ENCODE data around the gene LEFTY2. TPM values are rescaled to one million over a fixed set of nuclear protein-coding genes. Genes with fewer than 3 reads are reported as not detected.
A peak's percentile ranks its signal among the peaks of the same experiment; 100 is the strongest.

LEFTY2 gene
- total RNA-seq, 3 donors from 2014 or later: not detected

- DNase-seq: no peak
- Mint-ChIP-seq H3K4me1 (ENCODE audit: low read depth) (peaks cover 23% of the 10 kb centered on the region), H3K9me3 (no peaks in the 10 kb centered on the region), H3K4me3 (peak overlapping the region; percentile 7), H3K36me3 (ENCODE audit: insufficient read depth) (no peaks in the 10 kb centered on the region), H3K27me3 (ENCODE audit: low read depth) (no peaks in the 10 kb centered on the region)
- no peak for ATAC-seq
Measured at GRCh38 chr1:225928186-225929175, 12.5 kb downstream of the LEFTY2 start.

DNA sequence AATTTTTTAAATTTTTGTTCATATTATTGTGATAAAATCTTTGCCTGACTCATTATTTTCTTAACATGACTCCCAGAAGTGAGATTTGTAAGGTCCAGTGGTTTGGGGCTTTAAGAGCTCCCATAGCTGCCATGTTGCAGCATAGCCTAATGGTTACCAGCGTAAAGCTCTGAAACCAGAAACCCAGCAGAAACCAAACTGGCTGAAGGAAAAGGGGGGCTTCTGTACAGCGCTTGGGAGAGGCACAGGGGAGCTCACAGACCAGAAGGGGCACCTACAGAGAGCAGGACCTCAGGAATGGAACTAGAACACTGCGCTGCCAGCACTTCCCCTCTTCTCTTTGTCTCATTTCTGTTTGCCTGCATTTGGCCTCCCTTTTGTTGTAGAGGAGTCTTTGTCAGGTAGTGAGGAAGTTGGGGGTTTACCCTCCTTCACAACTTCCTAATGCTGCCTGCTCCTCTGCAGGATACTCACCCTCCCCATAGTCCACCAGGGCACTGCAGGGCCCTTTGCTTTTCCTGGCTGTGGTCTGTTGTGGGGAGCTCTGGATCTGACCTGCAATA is 14.4 kb downstream of the LEFTY2 start:
- Mint-ChIP-seq H3K4me3 (peak overlapping the region; percentile 49), H3K4me1 (ENCODE audit: low read depth) (peaks cover 33% of the 10 kb centered on the region), H3K27me3 (ENCODE audit: low read depth) (no peaks in the 10 kb centered on the region), H3K9me3 (no peaks in the 10 kb centered on the region), H3K36me3 (ENCODE audit: insufficient read depth) (peaks cover 3% of the 10 kb centered on the region)
- DNase-seq (no peak), ATAC-seq (no peak)

- ATAC-seq: peak; percentile 98 to 99
- peaks cover 47% of the 10 kb centered on the region for H3K4me1 Mint-ChIP-seq (ENCODE audit: low read depth)
Measured at GRCh38 chr1:225923692-225924555, 17.1 kb downstream of the LEFTY2 start, which contains the start of gene PYCR2. Gene PYCR2 (minus strand): TSS chr1:225924250. CDS start chr1:225924110, 140 bp downstream.

GRCh38 chr1:225923381-225923691 is 17.7 kb downstream of the LEFTY2 start:
- Mint-ChIP-seq H3K4me3 (peak overlapping the region; percentile 95), H3K4me1 (ENCODE audit: low read depth) (peaks cover 41% of the 10 kb centered on the region), H3K27me3 (ENCODE audit: low read depth) (no peaks in the 10 kb centered on the region), H3K9me3 (no peaks in the 10 kb centered on the region), H3K36me3 (ENCODE audit: insufficient read depth) (peaks cover 14% of the 10 kb centered on the region)
- no peak for DNase-seq
- no peak for ATAC-seq

More at GRCh38 chr1:225923692-225924555, 17.1 kb downstream of the LEFTY2 start, which contains the start of gene PYCR2:
- no peaks in the 10 kb centered on the region for H3K27me3 Mint-ChIP-seq (ENCODE audit: low read depth)
- peak; percentile 91 for DNase-seq
- no peaks in the 10 kb centered on the region for H3K9me3 Mint-ChIP-seq
- peaks cover 14% of the 10 kb centered on the region for H3K36me3 Mint-ChIP-seq (ENCODE audit: insufficient read depth)
- peak within 1 kb of the TSS; percentile 95 for H3K4me3 Mint-ChIP-seq

- peaks cover 21% of the 10 kb centered on the region for H3K36me3 Mint-ChIP-seq (ENCODE audit: insufficient read depth)
- H3K9me3 Mint-ChIP-seq: no peaks in the 10 kb centered on the region
- no peak for DNase-seq
- peaks cover 36% of the 10 kb centered on the region for H3K4me1 Mint-ChIP-seq (ENCODE audit: low read depth)
- peak overlapping the region; percentile 95 for H3K4me3 Mint-ChIP-seq
- H3K27me3 Mint-ChIP-seq (ENCODE audit: low read depth): no peaks in the 10 kb centered on the region
- no peak for ATAC-seq
Measured at GRCh38 chr1:225921734-225922709, 19.0 kb downstream of the LEFTY2 start.

DNA sequence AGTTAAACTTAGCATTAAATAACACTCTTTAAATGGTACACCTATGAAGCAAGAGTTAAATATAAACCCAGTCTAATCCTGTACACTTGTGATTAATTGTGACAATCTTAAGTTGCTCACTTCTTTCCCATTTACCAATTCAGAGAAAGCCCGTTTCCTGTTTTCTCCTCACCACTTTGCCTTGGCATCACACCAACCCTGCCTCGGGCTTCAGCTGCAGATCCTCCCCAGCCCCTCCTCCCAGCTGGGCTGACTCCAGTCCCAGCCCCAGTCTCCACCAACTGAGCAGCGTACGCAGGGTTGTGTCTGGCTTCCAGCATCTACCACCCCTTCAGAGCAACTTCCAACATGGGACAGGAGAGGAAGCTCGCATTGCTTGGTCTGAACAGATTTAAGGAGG is 21.1 kb downstream of the LEFTY2 start:
- H3K4me1 Mint-ChIP-seq (ENCODE audit: low read depth): peaks cover 33% of the 10 kb centered on the region
- peak overlapping the region; percentile 37 for H3K4me3 Mint-ChIP-seq
- H3K27me3 Mint-ChIP-seq (ENCODE audit: low read depth): no peaks in the 10 kb centered on the region
- H3K9me3 Mint-ChIP-seq: no peaks in the 10 kb centered on the region
- peaks cover 23% of the 10 kb centered on the region for H3K36me3 Mint-ChIP-seq (ENCODE audit: insufficient read depth)
- ATAC-seq (no peak), DNase-seq (no peak)

GRCh38 chr1:225918280-225918679 is 22.7 kb downstream of the LEFTY2 start:
- DNase-seq (no peak), ATAC-seq (no peak)
- Mint-ChIP-seq H3K36me3 (ENCODE audit: insufficient read depth) (peaks cover 23% of the 10 kb centered on the region), H3K4me1 (ENCODE audit: low read depth) (peaks cover 30% of the 10 kb centered on the region), H3K27me3 (ENCODE audit: low read depth) (no peaks in the 10 kb centered on the region), H3K4me3 (no peak overlapping the region), H3K9me3 (no peaks in the 10 kb centered on the region)

DNA sequence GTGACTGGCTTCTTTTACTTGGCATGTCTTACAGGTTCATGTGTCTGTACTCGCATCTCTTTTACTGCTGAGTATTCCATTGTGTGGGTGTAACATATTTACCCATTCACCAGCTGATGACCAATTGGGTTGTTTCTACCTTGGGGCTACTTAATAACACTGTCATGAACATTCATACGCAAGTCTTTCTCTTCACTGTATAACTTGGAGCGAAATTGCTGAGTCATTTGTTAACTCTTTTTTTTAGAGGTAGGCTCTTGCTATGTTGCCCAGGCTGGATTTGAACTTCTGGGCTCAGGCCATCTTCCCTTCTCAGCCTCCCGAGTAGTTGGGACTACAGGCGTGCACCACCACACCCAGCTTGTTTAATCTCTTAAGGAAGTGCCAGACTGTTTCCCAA is 23.5 kb downstream of the LEFTY2 start:
- Mint-ChIP-seq H3K27me3 (ENCODE audit: low read depth) (no peaks in the 10 kb centered on the region), H3K4me3 (no peak overlapping the region), H3K36me3 (ENCODE audit: insufficient read depth) (peaks cover 21% of the 10 kb centered on the region), H3K9me3 (no peaks in the 10 kb centered on the region), H3K4me1 (ENCODE audit: low read depth) (peaks cover 26% of the 10 kb centered on the region)
- DNase-seq (no peak), ATAC-seq (no peak)

GRCh38 chr1:225917101-225917500 is 23.9 kb downstream of the LEFTY2 start:
- DNase-seq (no peak), ATAC-seq (no peak)
- H3K36me3 Mint-ChIP-seq (ENCODE audit: insufficient read depth): peaks cover 21% of the 10 kb centered on the region
- H3K9me3 Mint-ChIP-seq: no peaks in the 10 kb centered on the region
- H3K4me3 Mint-ChIP-seq: no peak overlapping the region
- H3K27me3 Mint-ChIP-seq (ENCODE audit: low read depth): no peaks in the 10 kb centered on the region
- peaks cover 22% of the 10 kb centered on the region for H3K4me1 Mint-ChIP-seq (ENCODE audit: low read depth)

GRCh38 chr1:225915538-225915991 is 25.5 kb downstream of the LEFTY2 start:
- Mint-ChIP-seq H3K27me3 (ENCODE audit: low read depth) (no peaks in the 10 kb centered on the region), H3K4me1 (ENCODE audit: low read depth) (peaks cover 26% of the 10 kb centered on the region), H3K4me3 (no peak overlapping the region), H3K9me3 (no peaks in the 10 kb centered on the region), H3K36me3 (ENCODE audit: insufficient read depth) (peaks cover 16% of the 10 kb centered on the region)
- DNase-seq (no peak), ATAC-seq (no peak)

GRCh38 chr1:225914947-225915346 is 26.1 kb downstream of the LEFTY2 start:
- no peak for ATAC-seq
- Mint-ChIP-seq H3K36me3 (ENCODE audit: insufficient read depth) (peaks cover 11% of the 10 kb centered on the region), H3K4me3 (no peak overlapping the region), H3K4me1 (ENCODE audit: low read depth) (peaks cover 27% of the 10 kb centered on the region), H3K27me3 (ENCODE audit: low read depth) (no peaks in the 10 kb centered on the region), H3K9me3 (no peaks in the 10 kb centered on the region)
- no peak for DNase-seq

DNA sequence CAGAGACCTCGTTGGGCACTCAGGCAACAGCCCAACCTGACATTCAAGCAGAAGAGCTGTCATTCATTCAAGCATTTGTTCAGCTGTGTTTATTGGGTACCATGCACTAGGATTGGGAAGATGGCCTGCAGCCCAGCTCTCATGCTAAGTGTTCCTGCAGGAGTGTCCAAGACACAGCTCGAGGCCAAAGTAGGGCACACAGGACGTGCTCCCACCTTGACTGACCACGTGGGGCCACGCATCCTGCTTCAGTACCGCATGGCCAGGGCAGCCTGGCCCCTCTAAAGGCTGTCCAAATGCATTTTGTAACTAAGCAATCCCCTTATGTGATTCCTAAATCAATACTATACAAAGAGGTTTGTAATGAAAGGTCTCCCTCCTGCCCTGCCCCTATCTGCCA is 26.6 kb downstream of the LEFTY2 start:
- peaks cover 10% of the 10 kb centered on the region for H3K36me3 Mint-ChIP-seq (ENCODE audit: insufficient read depth)
- DNase-seq (no peak), ATAC-seq (no peak)
- H3K4me1 Mint-ChIP-seq (ENCODE audit: low read depth): peaks cover 27% of the 10 kb centered on the region
- no peaks in the 10 kb centered on the region for H3K27me3 Mint-ChIP-seq (ENCODE audit: low read depth)
- H3K9me3 Mint-ChIP-seq: no peaks in the 10 kb centered on the region
- no peak overlapping the region for H3K4me3 Mint-ChIP-seq
